PC-3 (cell line): ENCODE data around the gene WIZ.
"Not testable (repeated sequence)": the region's sequence is repeated elsewhere in the genome, so short reads cannot be mapped to it uniquely, and the experiment has no call there.

Source experiments
- CTCF ChIP-seq: fragments of 300-600 bp; sonication (generic); conservative IDR thresholded peaks from 2 replicates; pipeline ENCODE4 v1.5.1; 2017; ENCODE audit warnings: antibody characterized with exemption, low read depth, mild to moderate bottlenecking, low read length
- EZH2 ChIP-seq: fragments of 300-600 bp; sonication (generic); IDR thresholded peaks from one replicate; pipeline ENCODE4 v1.6.1; 2017; ENCODE audit warnings: antibody characterized with exemption, mild to moderate bottlenecking, low read length; ENCODE audit not compliant: unreplicated experiment

DNA sequence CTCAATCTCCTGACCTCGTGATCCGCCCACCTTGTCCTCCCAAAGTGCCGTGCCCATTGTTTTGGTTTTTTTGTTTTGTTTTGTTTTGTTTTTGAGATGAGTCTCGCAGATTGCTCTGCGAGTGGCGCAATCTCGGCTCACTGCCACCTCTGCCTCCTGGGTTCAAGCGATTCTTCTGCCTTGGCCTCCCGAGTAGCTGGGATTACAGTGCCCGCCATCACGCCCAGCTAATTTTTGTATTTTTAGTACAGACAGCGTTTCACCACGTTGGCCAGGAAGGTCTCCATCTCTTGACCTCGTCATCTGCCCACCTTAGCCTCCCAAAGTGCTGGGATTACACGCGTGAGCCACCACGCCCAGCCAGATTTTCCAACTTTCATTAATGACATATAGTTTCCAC is 54.5 kb downstream of the WIZ start:
- TF ChIP-seq EZH2, CTCF: not testable (repeated sequence)
